GM21528 (cell line): ENCODE measurements around the gene SDCCAG8.

ENCODE experiments used
- ATAC-seq: cut with Tn5 transposase; IDR thresholded peaks from one replicate; pipeline ENCODE4 v1.9.1; 2021; ENCODE audit warnings: mild to moderate bottlenecking, moderate library complexity; ENCODE audit not compliant: unreplicated experiment, low FRiP score

SDCCAG8 gene

DNA sequence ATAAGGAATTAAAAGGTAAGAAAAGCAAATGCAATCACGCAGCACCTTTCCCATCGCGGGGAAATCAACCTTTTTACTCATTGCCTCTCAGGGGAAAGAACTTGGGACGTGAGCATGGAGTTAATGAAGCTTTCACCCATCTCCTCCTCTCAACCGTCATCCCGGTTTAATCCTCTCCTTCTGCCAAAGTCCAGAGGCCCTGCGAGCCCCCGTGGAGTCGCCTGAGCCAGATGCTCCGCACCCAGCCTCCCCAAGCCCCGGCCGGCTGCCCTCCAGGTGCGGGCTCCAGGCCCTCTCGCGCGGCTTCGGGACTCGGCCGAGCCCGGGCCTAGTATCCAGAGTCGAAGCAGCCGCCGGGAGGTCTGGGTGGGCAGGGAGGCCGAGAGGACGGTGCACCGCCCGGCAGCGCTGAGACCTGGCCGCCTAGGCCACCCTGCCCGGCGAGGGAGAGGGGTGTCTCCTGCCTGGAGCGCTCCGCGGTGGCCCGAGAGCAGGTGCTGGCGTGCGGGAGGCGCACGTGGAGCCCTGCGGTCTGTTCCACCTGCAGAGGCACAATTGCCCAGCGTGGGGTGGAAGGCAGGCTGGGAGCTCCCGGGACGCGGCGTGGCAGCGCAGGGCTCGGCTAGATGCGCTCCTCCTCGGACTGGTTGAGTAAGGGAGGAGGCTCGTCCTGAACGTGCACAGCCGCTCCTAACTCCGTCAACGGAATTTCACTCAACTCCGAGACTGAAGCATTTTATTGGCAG lies 218.5 kb downstream of the SDCCAG8 start:
- ATAC-seq: no peak

DNA sequence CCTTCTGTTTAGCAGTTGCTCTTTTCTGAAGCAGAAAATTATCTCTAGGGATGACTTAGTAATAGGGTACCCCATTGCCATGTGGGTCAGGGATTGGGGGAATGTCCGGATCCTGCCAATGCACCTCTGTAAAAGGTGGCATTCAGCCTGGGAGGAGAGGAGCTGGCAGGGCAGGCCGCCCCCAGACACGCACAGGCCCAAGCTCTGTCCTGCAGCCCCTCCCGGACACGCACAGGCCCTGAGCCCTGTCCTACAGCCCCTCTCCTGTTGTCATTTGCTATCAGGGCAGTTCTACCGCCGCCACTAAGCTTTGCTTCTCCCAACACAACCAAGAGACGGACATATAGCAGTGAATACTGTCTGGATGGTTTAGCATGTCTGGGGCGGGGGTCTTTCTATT lies 219.1 kb downstream of the SDCCAG8 start:
- no peak for ATAC-seq

- no peak for ATAC-seq
Measured at GRCh38 chr1:243475966-243476365, 220.1 kb downstream of the SDCCAG8 start.

DNA sequence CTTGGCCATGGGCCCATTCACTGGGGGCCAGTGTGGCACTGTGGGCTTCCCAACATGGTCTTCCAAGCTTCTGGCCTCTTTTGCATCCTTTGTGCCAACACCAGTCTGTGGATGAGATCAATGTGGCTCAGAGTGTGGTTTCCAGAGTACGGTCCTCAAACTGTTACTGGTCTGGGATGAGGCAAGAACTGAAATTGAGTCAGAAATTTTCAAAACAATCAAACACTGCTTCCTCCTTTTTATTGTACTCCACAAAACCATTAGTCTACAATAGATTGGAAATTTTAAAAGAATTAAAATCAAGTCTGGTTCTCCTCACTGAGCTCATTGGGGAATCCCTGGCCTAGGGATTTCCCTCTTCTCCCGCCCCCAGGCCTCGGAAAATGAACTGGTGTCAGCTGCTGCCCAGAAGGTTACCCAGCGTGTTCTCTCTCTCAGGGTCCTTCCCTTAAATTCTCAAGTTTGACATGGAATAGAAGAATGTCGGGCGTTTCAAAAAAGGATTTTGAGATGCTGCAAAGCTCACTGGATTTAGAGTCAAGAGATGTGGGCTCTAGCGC lies 222.0 kb downstream of the SDCCAG8 start:
- ATAC-seq: no peak

DNA sequence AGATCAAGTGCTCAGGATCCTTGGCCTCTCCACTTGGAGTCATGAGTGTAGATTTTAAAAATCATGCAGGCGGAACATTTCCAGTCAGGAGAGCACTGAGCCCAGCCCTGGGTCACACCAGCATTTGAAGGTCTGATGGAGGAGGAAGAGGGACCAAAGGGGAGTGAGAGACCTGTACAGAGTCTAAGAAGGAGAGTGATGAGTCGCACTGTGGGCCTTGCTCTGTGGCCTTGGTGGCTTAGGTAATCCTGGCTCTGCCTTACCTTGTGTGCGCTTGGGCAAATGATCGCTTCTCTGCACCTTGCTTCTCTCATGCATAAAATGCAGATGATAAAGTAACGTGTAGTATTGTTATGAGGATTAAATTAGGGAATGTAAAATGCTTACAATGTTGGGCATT lies 225.3 kb downstream of the SDCCAG8 start:
- ATAC-seq: no peak

DNA sequence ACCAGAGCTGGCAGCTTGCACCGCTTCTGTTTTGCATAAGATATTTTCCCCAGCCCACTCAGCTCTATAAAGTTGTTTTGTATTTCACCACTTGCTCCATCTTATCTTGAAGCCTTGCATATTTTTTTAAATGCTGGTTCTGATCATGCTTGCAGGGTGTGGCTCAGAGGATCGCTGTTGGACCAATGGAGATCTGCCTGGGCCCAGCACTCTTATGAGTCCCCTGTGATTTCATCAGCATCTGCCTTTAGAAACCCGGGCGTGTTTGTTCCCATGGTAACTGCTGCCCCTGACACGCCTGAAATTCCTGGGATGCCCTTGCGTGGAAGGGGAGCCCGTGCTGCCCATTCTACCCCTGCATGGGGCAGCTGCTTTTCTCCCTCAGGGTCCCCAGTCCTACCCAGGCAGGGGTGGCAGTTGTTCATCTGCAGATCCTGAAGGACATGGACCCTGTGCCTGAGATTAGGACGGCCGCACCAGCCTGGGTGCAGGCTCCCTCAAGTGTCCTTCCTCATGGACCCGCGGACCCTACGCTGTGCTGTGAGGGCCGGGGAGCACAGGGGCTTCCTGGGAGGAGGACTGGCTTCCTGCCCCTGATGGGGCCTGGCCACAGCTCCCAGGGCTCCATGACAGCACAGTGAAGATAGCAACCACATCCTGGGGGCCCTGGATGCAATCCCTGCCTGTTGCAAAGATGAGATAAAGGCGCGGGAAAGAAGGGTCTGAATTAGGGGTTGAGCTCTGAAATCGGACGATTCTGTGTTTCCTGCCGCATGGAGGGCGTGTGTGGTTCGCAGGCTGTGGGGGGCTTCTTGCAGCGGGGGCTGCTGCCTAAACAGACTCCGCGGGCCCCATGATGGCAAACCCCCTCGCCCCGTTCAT lies 226.5 kb downstream of the SDCCAG8 start:
- ATAC-seq: no peak

DNA sequence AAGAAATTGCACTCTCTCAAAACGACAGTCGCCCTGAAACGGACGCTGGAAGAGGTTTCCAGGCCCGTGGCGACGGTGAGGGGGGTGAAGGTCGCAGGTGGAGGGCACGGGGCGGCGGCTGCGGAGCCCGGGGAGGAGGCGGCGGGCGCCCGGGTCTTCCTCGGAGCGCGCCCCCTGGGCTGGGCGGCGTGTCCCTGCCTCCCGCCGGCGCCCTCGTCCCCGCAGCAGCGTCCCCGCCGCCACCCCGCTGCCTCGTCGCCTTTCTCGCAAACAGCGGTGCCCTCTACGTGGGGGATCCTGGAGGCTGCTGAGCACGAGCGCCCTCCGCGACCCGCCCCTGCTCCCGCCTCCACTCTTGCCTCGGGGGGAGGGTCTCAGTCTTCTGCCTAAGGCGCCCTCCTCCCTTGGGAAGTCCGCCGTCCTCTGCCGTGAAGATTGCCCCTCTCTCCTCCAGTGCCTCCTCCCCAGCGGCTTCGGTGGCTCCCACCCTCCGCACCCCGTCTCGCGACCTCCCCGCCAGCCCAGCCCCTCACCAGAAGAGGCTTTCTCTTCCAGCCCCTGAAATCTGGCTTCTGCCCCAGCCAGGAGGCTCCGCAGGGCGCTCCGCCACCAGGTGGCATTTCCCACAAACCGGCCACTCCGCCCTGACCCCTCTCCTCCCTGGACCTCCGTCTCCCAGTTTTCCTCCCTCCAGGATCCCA lies 227.4 kb downstream of the SDCCAG8 start:
- ATAC-seq: no peak

DNA sequence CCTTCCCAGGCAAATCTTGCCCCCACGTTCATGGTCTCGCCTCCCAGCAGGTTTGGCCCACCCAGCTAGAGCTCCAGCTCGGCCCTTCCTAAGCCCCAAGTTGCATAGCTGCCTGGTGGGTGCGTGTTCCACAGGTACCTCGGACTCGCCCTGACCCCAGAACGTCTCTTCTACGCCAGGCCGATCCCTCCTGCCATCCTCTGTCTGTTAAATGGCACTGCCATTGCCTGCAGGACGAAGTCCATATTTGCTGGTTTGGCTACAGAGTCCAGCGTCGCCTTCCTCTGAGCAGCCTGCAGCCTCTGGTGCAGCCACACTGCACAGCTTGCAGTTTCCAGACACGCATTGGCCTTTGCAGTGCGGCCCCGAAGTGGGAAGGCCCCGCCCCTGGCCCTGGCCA lies 228.1 kb downstream of the SDCCAG8 start:
- ATAC-seq: no peak

DNA sequence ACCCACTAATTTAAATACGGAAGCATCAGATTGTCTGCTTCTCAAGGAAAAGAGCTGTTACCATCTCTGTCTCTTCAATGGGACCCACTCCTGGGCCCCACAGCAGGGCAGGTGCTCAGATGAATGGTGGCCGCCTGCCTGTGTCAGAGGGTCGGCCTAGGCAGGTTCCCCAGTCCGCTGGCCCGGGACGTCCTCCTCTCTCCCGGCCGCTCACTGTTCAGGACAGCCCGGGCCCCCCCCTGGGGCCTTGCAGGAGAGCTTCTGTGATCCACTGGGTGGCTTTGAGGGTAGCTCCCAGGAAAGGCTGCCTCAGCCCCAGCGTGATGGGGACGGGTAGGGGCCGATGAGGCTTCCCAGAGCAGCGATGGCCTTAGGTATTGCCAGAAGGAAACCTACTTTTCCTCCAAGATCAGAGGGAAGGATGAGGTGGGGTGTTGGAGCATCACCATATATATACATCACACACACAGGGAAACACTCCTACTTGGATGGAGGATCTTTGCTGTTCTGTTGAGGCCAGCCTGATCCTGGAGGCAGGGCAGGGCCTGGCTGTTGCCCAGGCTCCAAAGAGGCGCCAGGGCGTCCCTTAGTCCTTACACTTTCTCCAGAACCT lies 231.3 kb downstream of the SDCCAG8 start:
- ATAC-seq: no peak

GRCh38 chr1:243487649-243488227 lies 231.9 kb downstream of the SDCCAG8 start:
- ATAC-seq: no peak

DNA sequence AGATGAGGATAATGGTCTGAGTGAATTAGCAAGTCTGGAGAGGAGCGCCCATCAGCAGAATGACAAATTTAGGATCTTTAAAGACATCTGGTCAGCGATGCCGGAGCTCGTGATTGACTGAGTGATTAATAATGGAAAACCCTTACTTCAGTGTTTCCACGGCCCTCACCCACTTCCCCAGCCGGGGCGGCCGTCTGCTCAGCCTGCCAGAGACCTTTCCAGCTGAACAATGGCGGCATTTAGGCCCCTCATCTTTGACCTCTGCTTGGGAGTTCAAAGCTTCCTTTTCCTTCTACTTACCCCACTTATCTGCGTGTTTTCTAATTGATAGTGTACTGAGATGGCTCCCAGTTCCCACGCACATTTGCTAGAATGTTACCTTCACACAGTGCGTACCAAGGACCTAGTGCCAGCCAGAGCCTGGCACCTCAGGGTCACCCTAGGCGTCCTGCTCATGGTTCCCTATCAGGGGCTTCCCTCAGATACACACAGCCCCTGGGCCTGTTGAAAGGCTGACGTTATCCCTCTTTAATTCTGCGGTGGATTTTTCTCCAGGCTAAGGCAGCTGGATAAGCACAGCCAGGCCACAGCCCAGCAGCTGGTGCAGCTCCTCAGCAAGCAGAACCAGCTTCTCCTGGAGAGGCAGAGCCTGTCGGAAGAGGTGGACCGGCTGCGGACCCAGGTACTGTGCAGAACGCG lies 232.8 kb downstream of the SDCCAG8 start:
- ATAC-seq: no peak

DNA sequence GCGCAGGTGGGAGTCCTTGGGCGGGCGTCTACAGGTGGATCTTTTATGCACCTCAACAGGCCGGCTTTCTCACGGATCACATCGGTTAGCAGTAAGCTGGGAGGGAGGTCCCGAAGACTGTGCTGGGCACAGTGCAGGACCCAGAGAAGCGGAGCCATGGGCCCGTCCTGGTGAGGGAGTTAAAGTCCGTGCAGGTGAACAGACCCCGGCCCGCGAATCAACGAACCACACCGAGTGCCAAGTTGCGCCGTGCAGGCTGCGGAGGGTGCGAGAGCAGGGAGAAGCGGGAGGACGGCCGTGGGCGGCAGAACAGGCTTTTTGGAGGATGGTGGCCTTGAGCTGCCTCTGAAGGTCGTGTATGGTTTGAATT lies 233.3 kb downstream of the SDCCAG8 start:
- ATAC-seq: no peak

- no peak for ATAC-seq
Measured at GRCh38 chr1:243489681-243490546, 234.1 kb downstream of the SDCCAG8 start.

GRCh38 chr1:243490748-243491686 lies 235.2 kb downstream of the SDCCAG8 start:
- ATAC-seq: no peak

DNA sequence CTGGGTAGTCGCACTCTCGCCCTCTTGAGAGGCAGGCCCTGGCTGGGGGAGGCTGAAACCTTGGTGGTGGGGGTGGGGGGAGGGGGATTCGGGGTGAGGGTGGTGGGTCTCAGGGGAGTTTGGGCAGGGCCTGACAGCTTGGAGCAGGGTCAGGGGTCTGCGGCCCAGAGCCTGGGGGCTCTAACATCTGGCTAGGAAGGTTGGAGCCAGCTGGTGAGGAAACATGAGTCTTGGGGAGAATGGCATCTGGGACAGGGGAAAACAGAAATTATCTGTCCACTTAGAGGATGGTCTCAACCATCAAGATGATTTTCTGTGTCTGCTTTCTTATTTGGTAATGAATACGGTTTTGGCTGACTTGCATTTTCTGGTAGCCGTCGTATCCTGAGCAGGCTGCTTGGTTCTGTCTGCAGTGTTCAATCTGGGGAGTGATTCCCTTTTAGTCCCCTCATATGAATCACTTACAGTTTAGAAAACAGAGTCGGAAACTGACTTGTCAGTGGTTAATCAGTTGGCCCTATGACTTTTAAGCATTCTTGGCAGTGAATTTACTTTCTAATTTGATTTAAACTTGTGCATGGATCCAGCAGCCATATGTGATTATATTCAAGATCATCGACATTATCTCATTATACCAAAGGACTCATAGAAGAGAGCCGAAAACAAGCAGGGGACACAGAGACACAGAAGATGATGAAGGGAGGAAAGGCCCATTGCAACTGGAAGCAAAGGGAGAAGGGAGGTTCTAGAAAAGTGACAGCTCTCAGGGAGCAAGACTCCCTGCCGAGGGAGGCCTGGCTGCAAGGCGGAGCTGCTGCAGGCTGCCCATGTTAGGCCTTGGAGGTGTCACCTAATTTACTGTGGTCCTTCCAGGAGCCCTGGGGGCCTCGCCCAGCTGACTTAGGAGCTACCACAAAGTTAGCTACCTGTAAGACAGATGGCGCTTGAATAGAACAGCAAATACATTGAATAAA lies 237.6 kb downstream of the SDCCAG8 start:
- no peak for ATAC-seq

- no peak for ATAC-seq
Measured at GRCh38 chr1:243494741-243495431, 239.0 kb downstream of the SDCCAG8 start.
